Endothelial cell (in vitro differentiated cells): ENCODE results near the gene ATP1A1. TPM values are rescaled to one million over a fixed set of nuclear protein-coding genes. Genes with fewer than 3 reads are reported as not detected.

Experiments
- DNase-seq: peaks from one replicate; pipeline ENCODE4 v3.0.0; 2021; ENCODE audit warnings: low spot score
- H3K27ac Mint-ChIP-seq: one replicate; pipeline ENCODE4 v1.8.0; 2021; ENCODE audit warnings: mixed read lengths, inconsistent platforms; ENCODE audit not compliant: unreplicated experiment
- H3K27me3 Mint-ChIP-seq: one replicate; pipeline ENCODE4 v1.8.0; 2021; ENCODE audit warnings: mild to moderate bottlenecking, moderate library complexity, mixed read lengths, inconsistent platforms; ENCODE audit not compliant: unreplicated experiment
- H3K36me3 Mint-ChIP-seq: one replicate; pipeline ENCODE4 v1.8.0; 2021; ENCODE audit warnings: mild to moderate bottlenecking, low read depth, mixed read lengths, inconsistent platforms; ENCODE audit not compliant: unreplicated experiment
- H3K4me1 Mint-ChIP-seq: one replicate; pipeline ENCODE4 v1.8.0; 2021; ENCODE audit warnings: mild to moderate bottlenecking, mixed read lengths, inconsistent platforms; ENCODE audit not compliant: unreplicated experiment
- H3K4me3 Mint-ChIP-seq: one replicate; pipeline ENCODE4 v1.8.0; 2021; ENCODE audit warnings: mild to moderate bottlenecking, mixed read lengths, inconsistent platforms; ENCODE audit not compliant: unreplicated experiment
- H3K9me3 Mint-ChIP-seq: one replicate; pipeline ENCODE4 v1.8.0; 2021; ENCODE audit warnings: mixed read lengths, inconsistent platforms; ENCODE audit not compliant: unreplicated experiment
- CTCF ChIP-seq: fragments of 200-600 bp; sonication (generic); IDR thresholded peaks from one replicate; pipeline ENCODE4 v1.5.0; 2021; ENCODE audit warnings: antibody characterized with exemption; ENCODE audit not compliant: unreplicated experiment
- total RNA-seq: library from RNA; stranded (reverse); fragmentation: NEBNext Ultra II Directional; extraction: Animal tissue kit (Norgen Biotek cat#: 25700); gene quantifications from one replicate; pipeline ENCODE4 v1.2.1, GENCODE V29; 2021; ENCODE audit not compliant: unreplicated experiment

Gene ATP1A1
- total RNA-seq, 1 donor from 2014 or later: 156 TPM

- H3K4me1 Mint-ChIP-seq: no peaks in the 10 kb centered on the region
- H3K36me3 Mint-ChIP-seq: no peaks in the 10 kb centered on the region
- TF ChIP-seq CTCF: no peak
- H3K27ac Mint-ChIP-seq: no peak overlapping the region
- DNase-seq: no peak
- H3K27me3 Mint-ChIP-seq: no peaks in the 10 kb centered on the region
- no peaks in the 10 kb centered on the region for H3K9me3 Mint-ChIP-seq
- H3K4me3 Mint-ChIP-seq: no peak overlapping the region
Measured at GRCh38 chr1:116425987-116426386, 52.9 kb downstream of the ATP1A1 start.

- Mint-ChIP-seq H3K4me3 (no peak overlapping the region), H3K27ac (no peak overlapping the region), H3K4me1 (no peaks in the 10 kb centered on the region), H3K36me3 (no peaks in the 10 kb centered on the region), H3K9me3 (no peaks in the 10 kb centered on the region), H3K27me3 (no peaks in the 10 kb centered on the region)
- no peak for TF ChIP-seq CTCF
- no peak for DNase-seq
Measured at GRCh38 chr1:116426401-116426800, 53.4 kb downstream of the ATP1A1 start.

- peaks cover 2% of the 10 kb centered on the region for H3K27me3 Mint-ChIP-seq
- peaks cover 10% of the 10 kb centered on the region for H3K4me1 Mint-ChIP-seq
- no peak for TF ChIP-seq CTCF
- no peaks in the 10 kb centered on the region for H3K9me3 Mint-ChIP-seq
- no peaks in the 10 kb centered on the region for H3K36me3 Mint-ChIP-seq
- no peak overlapping the region for H3K27ac Mint-ChIP-seq
- DNase-seq: no peak
- H3K4me3 Mint-ChIP-seq: no peak overlapping the region
Measured at GRCh38 chr1:116428576-116428975, 55.5 kb downstream of the ATP1A1 start.

GRCh38 chr1:116429821-116430374, 56.9 kb downstream of the ATP1A1 start:
- peaks cover 2% of the 10 kb centered on the region for H3K27me3 Mint-ChIP-seq
- TF ChIP-seq CTCF: no peak
- H3K36me3 Mint-ChIP-seq: no peaks in the 10 kb centered on the region
- peaks cover 10% of the 10 kb centered on the region for H3K4me1 Mint-ChIP-seq
- no peak overlapping the region for H3K27ac Mint-ChIP-seq
- DNase-seq: no peak
- H3K9me3 Mint-ChIP-seq: no peaks in the 10 kb centered on the region
- no peak overlapping the region for H3K4me3 Mint-ChIP-seq

- Mint-ChIP-seq H3K9me3 (no peaks in the 10 kb centered on the region), H3K36me3 (no peaks in the 10 kb centered on the region), H3K4me1 (peaks cover 10% of the 10 kb centered on the region), H3K27me3 (peaks cover 2% of the 10 kb centered on the region), H3K4me3 (no peak overlapping the region), H3K27ac (no peak overlapping the region)
- no peak for TF ChIP-seq CTCF
- no peak for DNase-seq
Measured at GRCh38 chr1:116431870-116432500, 58.9 kb downstream of the ATP1A1 start.
